ENCODE measurements around the gene ARHGEF33.

- TF ChIP-seq POLR2AphosphoS5 (IDR thresholded peaks at IDR 0.05; ENCODE audit: low read depth, low read length) (no peak), POLR2A (IDR thresholded peaks at IDR 0.05; ENCODE audit: low read depth, low read length) (no peak), SPI1 (IDR thresholded peaks at IDR 0.05; ENCODE audit: low read depth, low read length) (no peak), TAF1 (IDR thresholded peaks at IDR 0.05; ENCODE audit: low read depth, low read length) (no peak)
These were observed 59.3 kb downstream of the ARHGEF33 start for GRCh38 chr2:38948995-38949394.
